C4-2B (cell line): ENCODE measurements around the gene LRRC42.

Experiments
- ZFX ChIP-seq: fragments of 450-650 bp; IDR thresholded peaks from 2 replicates; pipeline ENCODE4 v1.6.1; 2017
- TF ChIP-seq, protein P1 (sequence below): fragments of 450-650 bp; conservative IDR thresholded peaks from 2 replicates; pipeline ENCODE4 v1.5.1; 2017; ENCODE audit warnings: mild to moderate bottlenecking

DNA sequence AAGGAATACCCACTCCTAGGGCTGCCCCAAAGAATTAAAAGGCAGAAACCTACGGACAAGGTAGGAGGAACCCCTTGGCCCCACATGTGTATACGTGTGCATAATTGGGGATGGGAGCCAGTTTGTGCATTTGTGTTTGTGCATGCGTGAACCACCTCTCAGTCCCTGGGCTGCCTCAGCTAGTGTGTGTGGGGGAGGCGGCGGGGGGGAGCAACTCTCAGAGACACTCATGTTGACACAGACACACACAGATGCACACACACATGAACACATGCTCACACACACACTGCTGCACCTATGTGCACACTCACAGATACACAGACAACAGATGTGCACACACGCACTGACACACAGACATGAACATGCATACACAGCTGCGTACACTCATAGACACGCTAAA, 66.7 kb downstream of the LRRC42 start:
- TF ChIP-seq, protein P1, sequence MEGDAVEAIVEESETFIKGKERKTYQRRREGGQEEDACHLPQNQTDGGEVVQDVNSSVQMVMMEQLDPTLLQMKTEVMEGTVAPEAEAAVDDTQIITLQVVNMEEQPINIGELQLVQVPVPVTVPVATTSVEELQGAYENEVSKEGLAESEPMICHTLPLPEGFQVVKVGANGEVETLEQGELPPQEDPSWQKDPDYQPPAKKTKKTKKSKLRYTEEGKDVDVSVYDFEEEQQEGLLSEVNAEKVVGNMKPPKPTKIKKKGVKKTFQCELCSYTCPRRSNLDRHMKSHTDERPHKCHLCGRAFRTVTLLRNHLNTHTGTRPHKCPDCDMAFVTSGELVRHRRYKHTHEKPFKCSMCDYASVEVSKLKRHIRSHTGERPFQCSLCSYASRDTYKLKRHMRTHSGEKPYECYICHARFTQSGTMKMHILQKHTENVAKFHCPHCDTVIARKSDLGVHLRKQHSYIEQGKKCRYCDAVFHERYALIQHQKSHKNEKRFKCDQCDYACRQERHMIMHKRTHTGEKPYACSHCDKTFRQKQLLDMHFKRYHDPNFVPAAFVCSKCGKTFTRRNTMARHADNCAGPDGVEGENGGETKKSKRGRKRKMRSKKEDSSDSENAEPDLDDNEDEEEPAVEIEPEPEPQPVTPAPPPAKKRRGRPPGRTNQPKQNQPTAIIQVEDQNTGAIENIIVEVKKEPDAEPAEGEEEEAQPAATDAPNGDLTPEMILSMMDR = no peak
- no peak for TF ChIP-seq ZFX
